ENCODE data around the gene CSAG2. TPM values are rescaled to one million over a fixed set of nuclear protein-coding genes. Genes with fewer than 3 reads are reported as not detected.
"Not testable (repeated sequence)": the region's sequence is repeated elsewhere in the genome, so short reads cannot be mapped to it uniquely, and the experiment has no call there.

Gene CSAG2
- total RNA-seq, 1 donor from 2014 or later: not detected

DNA sequence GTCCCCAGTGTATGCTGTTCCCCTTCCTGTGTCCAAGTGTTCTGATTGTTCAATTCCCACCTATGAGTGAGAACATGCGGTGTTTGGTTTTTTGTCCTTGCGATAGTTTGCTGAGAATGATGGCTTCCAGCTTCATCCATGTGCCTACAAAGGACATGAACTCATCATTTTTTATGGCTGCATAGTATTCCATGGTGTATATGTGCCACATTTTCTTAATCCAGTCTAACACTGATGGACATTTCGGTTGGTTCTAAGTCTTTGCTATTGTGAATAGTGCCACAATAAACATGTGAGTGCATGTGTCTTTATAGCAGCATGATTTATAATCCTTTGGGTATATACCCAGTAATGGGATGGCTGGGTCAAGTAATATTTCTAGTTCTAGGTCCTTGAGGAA is 34.4 kb downstream of the CSAG2 start:
- ATAC-seq; DNase-seq; intact Hi-C loops (cut with micrococcal nuclease): not testable (repeated sequence)

DNA sequence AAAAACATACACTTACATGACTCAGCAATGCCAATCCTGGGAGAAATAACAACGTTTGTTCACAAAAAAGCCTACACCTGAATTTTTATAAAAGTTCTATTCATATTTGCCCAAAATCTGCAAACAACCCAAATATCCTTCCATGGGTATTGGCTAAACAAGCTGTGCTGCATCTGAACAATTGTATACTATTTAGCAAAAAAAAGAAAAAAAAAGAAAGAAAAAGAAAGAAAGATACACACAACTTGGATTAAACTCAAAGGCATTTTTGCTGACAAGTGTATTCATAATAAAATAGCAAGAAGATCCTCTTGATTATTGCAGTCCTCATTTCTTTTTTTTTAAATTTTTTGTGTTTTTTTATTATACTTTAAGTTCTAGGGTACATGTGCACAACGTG is 34.9 kb downstream of the CSAG2 start:
- ATAC-seq: no peak
- intact Hi-C loops (cut with micrococcal nuclease): no loop called here

GRCh38 chrX:152663086-152663485 is 46.0 kb downstream of the CSAG2 start:
- DNase-seq (no peak), ATAC-seq (no peak)
- intact Hi-C loops (cut with micrococcal nuclease): no loop called here

More for the DNA sequence above, 34.9 kb downstream of the CSAG2 start:
- no peak for DNase-seq

- no peak for ATAC-seq
- intact Hi-C loops (cut with micrococcal nuclease): no loop called here
- DNase-seq: no peak
These were observed 50.8 kb downstream of the CSAG2 start for GRCh38 chrX:152658302-152658701.

Other genes with a start within 250 kb of the CSAG2 start
- gene GABRQ, start 71.4 kb downstream of the CSAG2 start, total RNA-seq: not detected
- gene MAGEA3, start 10.5 kb downstream of the CSAG2 start, total RNA-seq: not detected
- not detected for gene MAGEA2B, start 5.4 kb upstream of the CSAG2 start, total RNA-seq
- not detected for gene CSAG1, start 24.4 kb upstream of the CSAG2 start, total RNA-seq
- gene MAGEA12, start 24.5 kb upstream of the CSAG2 start, total RNA-seq: not detected
- not detected for gene MAGEA2, start 44.6 kb upstream of the CSAG2 start, total RNA-seq
- not detected for gene CSAG3, start 49.9 kb upstream of the CSAG2 start, total RNA-seq
- not detected for gene MAGEA6, start 60.4 kb upstream of the CSAG2 start, total RNA-seq
- gene CETN2, start 121.5 kb upstream of the CSAG2 start, total RNA-seq: 27.9 TPM
- gene NSDHL, start 121.8 kb upstream of the CSAG2 start, total RNA-seq: 26.7 TPM
- 2.5 TPM for gene ZNF185, start 188.8 kb upstream of the CSAG2 start, total RNA-seq

Measured in left ventricle myocardium superior (tissue), 1 donor.